ENCODE data around the gene ELK1.
A peak's percentile ranks its signal among the peaks of the same experiment; 100 is the strongest.
"Not testable (repeated sequence)": the region's sequence is repeated elsewhere in the genome, so short reads cannot be mapped to it uniquely, and the experiment has no call there.

ELK1 gene, protein sequence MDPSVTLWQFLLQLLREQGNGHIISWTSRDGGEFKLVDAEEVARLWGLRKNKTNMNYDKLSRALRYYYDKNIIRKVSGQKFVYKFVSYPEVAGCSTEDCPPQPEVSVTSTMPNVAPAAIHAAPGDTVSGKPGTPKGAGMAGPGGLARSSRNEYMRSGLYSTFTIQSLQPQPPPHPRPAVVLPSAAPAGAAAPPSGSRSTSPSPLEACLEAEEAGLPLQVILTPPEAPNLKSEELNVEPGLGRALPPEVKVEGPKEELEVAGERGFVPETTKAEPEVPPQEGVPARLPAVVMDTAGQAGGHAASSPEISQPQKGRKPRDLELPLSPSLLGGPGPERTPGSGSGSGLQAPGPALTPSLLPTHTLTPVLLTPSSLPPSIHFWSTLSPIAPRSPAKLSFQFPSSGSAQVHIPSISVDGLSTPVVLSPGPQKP

DNA sequence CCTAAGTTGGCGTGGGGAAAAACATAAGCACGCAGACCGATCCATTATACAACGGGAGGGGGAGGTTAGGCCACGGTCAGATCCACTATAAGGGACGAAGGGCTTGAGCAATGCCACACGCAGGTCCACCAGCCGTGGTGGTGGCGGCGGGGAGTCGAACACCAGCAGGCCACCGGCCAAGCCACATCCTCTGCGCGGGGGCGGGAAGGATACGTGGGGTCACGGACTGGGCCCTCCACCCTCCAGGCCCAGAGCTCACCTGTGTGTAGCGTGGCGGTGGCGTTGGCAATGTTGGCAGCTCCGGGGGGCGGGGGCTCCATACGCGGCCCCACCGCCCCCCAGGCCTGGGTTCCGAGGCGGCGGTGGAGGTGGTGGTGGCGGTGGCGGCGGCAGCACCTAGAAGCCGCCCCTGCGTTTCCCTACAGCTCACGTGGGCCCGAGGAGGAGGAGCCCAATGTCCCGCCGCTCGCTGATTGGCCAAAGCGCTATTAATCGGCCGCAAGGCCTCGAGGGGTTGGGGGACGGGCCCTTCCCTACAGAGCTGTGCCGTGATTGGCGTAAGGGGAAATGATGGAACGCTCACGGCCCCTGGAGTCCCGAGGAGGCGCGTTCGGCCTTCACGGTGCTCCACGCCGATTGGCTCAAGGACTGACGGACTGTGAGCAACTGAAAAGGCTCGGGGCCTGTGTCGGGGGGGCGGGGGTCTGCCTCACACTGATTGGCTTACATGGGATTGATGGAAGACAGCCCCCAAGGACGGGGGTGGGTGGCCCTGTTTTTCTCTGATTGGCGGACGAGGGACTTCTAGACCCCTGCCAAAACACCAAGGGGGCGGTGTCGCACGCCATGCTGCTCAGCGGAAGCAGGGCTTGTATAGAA is at the start of gene ELK1:
TSS of gene ELK1 (minus strand) at position 400 of the 879 bp plus-strand sequence. CDS start 9,122 bp downstream, outside the sequence.
- DNase-seq (ENCODE audit: low read depth) = peak; percentile 96

DNA sequence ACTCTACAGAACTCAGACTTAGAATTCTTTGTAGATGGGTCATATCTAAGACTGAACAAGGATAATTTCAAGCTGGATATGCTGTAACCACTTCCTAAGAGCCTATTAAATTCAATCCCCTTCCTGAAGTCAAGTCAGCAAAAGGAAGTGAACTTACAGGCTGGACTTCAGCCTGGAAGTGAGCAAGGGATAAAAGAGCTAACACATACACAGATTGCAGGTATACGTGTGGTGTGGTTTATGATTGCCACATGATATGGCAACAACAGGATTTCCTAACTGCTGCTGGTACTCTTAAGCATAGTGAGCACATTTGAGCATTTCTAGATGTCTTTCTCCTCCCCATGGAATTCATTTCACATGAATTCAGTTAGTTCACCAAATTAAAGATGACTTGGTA is 46.8 kb upstream of the ELK1 start:
- peak; percentile 7 for DNase-seq (ENCODE audit: low read depth)

DNA sequence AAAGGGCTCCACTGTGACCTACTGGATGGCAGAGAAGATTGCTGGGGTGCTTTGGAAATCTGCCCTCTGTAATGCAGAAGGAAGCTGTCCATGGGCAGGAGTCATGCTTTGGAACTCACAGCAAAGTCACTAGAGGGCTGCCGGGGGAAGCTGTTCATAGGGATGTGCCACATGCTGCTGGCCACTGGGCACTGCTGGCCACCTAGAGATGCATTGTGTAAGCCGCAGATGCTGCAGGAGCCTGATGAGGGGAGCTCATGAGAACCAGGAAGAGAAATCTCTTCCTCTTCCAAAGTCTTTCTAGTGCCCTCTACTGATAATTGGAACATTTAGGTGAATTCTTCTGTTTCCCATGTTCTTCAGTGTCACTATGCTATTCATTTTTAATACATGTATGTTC is 39.8 kb upstream of the ELK1 start:
- DNase-seq (ENCODE audit: low read depth) = peak; percentile 2

DNA sequence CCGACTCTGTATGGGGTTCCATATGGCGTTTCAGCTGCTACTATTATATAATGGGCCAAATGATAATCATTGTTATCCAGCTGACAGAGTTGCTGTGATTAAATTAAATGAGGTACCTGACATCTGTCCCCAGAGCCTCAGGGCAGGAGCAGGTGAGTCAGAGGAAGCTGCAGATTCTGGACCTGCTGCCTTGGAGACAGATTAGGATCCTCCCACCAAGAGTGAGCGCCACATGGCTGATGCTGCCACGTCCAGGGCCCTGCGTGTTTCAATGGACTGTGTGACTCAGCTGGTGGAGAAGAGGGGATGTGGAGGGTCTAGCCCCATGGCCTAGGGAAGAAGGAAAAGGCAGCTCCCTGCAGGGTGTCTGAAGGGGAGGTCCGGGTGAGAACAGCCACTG is 36.9 kb upstream of the ELK1 start:
- peak; percentile 20 for DNase-seq (ENCODE audit: low read depth)

DNA sequence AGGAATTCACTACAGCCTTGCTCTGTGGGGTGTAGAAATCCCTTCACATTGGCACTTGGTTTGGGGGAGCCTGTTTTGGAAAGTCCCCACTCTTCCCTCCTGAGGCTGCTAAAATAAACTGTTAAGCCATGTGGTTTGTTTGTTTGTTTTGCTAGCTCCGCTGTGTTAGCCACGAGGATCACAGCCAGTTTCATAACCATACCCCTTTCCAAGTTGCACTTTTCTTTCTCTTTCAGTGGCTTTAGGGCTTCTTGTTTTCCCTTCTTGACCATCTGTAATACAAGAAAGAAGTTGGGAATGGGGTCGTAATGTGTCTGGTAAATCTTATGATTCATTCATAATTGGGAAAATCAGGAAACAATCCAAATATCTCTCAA is 33.5 kb upstream of the ELK1 start:
- DNase-seq (ENCODE audit: low read depth) = peak; percentile 8

DNA sequence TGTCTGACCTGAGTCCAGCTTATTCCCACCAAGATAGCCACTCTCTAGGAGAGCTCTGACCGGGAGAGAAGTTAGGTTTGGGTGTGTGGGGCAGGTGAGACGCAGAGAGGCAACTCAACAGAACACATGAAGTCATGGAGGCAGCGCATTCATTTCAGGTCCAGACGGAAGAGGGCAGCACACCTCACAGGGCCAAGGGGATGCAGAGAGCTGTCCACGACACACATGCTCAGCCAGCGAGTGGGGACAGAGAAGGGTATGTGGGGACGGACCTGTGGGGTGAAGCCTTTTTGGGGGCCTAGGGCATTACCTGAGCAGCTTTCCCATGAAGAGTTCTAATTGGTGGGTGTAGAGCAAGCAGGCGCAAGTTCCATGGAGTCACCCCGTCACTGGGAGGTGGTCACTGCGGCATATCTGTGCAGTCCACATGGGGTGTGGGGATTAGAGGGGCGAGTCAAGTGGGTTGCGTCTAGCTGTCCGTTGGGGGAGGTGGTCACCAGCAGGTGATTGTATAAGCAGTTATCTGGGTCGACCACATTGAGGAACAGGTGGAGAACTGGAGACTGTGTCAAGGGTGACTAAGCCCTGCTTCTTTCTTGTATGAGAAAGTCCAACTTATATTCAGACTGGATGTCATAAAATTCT is 32.9 kb upstream of the ELK1 start:
- no peak for DNase-seq (ENCODE audit: low read depth)

DNA sequence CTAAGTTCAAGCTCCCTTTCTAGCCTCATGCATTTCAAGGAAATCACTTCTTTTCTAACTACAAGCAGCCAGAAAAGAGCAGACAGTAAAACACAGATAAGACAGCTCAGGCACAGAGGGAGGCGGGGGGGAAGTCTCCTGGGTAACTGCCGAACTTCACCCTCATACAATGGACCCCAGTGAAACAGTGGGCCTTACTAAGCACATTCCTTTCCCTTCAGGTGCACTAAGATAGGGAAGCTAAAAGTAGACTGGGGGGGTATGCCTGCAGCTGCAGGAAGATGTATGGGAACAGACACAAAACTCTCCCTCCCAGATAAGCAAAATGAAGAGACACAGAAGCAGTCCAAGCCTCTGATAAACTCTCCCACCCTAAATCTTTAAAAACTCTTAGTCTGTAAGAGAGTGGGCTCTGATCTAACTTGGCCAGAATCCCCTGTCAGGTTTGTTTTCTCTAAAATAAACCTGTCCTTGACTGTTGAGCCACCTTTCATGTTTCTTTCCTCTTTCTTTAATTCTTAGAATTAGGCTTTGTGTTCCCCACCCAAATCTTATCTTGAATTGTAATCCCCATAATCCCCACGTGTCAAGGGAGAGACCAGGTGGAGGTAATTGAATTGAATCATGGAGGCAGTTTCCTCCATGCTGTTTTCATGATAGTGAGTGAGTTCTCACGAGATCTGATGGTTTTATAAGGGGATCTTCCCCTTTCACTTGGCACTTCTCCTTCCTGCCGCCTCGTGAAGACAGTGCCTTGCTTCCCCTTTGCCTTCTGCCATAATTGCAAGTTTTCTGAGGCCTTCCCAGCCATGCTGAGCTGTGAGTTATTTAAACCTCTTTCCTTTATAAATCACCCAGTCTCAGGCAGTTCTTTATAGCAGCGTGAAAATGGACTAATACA is 25.8 kb upstream of the ELK1 start:
- DNase-seq (ENCODE audit: low read depth) = not testable (repeated sequence)

DNA sequence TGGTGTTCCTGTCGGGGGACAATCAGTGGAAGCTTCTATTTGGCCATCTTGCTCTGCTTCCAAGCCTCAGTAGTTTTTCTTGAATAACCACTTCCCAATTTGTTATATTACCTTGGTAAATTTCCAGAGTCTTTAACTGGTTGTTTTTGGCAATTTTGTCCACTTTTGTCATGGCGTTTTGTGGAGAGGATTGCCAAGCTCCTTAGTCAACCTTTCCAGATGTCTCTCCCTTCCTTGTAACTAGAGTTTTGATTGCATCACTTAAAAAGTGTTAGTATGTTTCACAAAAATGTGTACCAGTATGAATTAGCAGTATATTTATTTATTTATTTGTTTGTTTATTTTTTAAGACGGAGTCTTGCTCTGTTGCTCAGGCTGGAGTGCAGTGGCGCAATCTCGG is 24.4 kb upstream of the ELK1 start:
- DNase-seq (ENCODE audit: low read depth) = no peak

DNA sequence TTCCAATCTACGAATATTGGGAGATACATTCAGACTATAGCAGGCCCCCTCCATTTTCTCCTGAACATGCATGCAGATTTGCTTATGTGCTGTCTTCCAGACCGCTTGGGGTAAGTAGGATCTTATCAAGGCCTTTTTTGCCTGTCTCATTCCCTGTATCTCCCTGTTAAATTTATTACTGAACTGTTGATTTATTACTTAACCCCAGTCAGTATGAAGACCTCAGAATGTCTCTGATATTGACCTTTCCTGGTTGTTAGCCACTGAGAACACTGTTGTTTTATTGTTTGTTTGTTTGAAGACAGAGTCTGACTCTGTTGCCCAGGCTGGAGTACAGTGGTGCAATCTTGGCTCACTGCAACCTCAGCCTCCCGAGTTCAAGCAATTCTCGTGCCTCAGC is 15.4 kb upstream of the ELK1 start:
- DNase-seq (ENCODE audit: low read depth) = not testable (repeated sequence)

DNA sequence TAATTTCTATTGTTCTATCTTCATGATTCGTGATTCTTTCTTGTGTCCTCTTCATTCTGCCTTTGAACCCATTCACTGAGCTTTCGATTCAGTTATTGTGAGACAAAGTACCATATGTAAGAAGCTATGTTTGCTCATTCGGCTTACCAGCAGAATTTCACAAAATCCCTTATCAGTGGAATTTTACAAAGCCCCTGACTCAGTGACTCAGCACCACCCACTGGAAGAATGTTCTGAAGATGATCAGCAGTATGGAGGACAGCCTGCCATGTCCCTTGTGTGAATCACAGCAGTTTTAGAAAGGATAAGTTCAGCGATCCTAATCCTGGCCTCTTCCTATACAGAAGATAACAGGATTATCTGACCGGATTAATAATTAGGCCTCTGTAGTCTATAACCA is 14.4 kb upstream of the ELK1 start:
- DNase-seq (ENCODE audit: low read depth) = no peak

DNA sequence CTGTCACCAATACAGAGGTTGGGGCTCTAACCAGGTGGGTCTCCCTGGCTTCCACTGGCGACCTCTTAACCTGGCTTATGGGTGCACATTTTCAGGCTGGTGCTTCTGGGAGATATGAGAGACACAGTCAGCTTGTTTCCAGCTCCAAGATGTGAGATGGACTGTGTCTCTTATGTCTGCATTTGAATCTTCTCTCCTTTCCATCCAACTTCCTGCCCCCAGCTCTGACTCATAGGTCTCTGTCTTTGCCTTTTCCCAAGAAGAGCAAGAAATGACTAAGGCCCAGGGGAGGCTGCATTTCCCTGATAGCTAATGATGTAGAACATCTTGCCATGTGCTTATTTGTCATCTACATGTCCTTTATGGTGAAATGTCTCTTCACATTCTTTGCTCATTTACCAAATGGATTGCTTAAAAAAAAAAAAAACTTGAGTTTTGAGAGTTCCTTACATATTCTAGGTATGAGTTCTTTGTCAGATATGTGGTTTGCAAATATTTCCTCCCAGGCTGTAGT is 11.8 kb upstream of the ELK1 start:
- DNase-seq (ENCODE audit: low read depth) = peak; percentile 93

DNA sequence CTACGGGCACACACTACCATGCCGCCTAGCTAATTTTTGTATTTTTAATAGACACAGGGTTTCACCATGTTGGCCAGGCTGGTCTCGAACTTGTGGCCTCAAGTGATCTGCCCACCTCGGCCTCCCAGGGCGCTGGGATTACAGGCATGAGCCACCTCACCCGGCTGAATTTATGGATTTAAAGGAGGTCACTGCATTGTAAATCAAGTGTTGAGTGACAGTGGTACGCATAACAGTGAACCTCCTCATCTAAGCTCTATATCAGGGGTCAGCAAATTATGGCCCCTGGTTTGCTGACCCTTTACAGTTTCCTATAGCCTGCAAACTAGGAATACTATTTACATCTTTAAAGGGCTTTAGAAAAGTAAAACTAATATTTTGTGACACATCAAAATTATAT is 11.2 kb upstream of the ELK1 start:
- no peak for DNase-seq (ENCODE audit: low read depth)

DNA sequence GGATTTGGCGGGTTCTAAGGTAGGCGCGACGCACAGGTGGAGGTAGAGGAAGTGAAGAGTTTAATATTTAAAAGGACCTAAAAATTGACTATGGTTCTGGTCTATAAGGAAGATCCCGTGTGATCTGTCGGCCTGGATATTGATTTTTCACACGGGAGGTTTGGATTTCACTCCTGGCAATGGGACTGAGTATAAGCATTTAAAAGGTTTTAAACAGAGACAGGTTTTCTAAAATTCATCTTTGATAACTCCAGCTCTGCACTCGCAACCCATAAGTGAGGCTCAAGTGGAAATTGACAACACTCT is 9.0 kb upstream of the ELK1 start:
- no peak for DNase-seq (ENCODE audit: low read depth)

DNA sequence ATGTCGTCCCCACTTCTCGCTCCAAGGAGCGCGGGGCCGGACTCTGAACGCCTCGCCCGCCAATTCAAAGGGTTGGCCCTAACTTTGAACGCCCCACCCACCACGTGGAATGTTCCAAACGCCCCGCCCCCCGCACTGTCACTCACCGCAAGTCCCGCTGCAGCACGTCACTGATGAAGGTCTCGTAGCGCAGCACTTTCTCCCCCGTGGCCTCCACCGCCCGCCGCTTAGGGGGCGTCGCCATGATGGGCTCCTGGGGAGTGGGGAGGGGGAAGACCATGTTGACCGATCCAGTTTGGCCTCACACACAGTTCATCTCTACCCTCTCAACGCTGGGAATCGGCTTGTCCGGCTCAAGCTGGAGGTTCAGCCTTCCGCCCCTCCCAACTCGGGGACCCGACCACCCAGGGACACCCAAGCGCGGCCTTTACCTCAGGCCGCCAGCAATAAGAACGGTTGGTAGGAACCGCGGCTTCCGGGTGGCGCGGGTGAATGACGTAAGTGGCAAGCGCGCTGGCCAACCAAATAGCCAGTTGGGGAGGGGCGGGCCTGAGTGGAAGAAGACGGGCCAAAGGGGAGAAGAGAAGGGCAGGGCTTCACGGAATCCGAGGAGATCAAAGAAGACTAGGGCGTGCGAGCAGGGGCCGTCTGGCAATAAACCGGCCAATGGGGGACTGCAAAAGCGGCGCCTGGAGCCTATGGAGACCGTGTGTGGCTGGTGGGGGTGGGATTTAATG is 8.5 kb upstream of the ELK1 start, which contains the start of gene UXT:
TSS of gene UXT (minus strand) at position 497 of the 737 bp plus-strand sequence. CDS start at position 244, 253 bp downstream.
- DNase-seq (ENCODE audit: low read depth) = peak; percentile 95

DNA sequence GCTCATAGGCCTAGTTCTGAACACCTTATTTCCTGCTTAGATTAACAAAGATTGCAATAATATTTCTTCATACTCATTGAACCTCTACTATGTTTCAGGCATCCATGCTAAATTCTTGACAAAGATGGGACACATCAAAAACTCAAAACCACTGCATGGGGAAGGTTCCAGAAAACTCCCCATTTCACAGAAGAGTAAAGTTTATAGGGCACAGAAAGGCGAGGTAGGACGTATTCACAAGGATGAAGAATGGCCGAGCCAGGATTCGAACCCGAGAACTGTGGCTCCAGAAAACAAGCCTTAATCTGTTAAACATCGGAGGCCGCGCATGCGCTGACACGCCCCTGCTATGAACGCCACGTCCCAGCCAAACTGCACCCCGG is 7.9 kb upstream of the ELK1 start:
- no peak for DNase-seq (ENCODE audit: low read depth)

DNA sequence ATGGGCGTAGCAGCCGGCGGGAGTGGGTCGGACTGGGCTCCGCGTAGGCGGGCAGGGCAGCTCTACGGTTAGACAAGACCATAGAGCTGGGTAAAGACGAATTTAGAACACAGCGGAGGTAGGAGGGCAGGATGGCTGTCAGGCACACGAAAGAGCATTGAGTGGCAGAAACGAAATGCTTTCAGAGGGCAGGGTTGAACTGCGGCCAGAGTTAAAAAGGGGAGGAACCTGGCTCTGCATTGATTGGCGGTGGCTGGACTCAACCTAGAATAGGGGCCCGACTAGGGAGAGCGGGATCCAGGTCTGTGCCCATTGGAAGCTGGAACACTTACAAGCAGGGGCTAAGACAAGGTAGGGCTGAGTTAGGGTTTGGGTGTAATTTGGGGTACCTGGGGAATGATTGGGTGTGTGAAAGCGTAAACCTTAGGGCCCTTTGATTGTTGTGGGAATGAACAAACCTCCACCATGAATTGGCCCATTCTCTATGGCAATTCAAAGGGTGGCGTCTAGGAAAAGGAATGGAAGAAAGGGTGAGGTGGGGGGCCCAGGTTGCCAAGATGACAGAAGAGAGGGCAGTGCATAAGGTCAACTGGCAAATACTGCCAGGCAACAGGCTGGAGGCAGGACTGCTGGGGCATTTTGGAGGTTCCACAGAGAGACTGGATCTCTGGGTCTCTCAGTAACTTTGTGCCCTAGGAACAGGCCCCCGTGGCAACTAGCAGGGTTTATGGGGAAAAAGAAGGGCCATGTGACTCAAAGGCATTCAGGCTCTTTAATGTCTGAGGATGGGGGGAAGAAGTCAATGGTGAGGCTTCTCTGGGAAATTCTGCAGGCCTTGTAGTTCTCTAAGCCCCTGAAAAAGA is 911 bp upstream of the ELK1 start:
- DNase-seq (ENCODE audit: low read depth) = no peak

DNA sequence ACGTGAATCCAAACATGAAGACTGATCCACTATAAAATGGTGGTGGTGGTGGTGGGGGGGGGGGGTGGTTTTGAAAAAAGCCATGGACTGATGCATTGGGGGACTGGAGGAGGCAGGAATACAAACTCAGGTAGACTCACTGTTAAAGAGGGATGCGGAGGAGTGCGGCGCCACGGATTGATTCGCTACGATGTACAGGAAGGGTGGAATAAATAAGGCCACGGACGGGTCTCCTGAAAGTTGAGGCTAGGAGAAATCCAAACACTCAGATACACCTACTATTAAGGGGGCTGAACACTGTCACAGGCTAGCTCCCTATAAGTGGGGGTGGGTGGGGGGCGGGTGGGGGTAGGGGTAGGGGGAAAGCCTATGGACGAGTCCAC is 591 bp downstream of the ELK1 start:
- peak; percentile 9 for DNase-seq (ENCODE audit: low read depth)

DNA sequence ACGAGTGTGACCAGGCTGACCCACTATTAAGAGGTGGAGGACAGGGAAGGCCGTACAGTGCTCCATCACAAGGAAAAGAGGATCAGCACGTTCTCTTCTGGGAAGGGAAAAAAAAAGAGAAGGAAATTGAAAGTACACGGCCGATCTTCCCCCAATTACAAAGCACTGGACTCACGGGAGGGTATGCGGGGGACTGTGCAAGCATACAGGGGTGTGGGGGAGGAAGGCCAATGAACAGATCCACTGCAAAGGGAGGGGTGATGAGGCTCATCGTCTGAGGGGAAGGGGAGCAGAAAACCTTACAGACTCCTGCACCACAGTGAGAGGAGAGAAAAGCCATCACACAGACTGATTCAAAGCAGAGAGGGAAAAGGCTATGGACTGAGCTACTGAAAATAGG is 1.1 kb downstream of the ELK1 start:
- DNase-seq (ENCODE audit: low read depth) = peak; percentile 10

DNA sequence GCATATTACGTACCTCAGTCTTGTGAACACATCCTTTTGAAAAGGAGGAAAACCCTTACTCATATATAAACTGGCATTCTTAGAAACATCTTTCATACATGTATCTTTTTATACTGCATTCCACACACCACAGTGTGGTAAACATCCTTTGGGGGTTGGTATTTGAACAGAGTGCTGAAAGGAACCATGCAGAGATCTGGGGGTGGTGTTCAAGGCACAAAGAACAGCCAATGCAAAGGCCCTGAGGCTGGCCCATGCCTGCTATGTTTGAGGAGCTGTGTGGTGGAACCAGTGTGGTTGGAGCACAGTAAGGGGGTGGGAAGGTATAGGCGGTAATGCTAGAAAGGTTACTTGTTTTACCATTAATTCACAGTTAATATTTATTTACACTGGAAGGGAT is 2.0 kb downstream of the ELK1 start:
- DNase-seq (ENCODE audit: low read depth) = peak; percentile 32

DNA sequence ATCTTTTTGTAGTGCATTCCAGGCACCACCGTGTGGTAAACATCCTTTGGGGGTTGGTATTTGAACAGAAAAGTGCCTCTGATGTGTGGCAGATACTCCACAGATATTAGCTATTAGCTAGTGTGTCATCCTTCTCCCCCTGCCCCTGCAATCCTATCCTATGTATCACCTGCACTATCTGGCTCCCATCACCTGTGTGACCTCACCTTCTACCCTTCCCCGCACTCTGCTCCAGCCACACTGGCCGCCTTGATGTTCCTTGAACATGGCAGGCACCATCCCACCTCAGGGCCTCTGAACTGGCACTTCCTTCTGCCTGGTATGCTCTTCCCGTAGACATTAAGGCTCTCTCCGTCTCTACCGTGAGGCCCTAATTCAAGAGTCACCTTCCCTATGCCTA is 3.7 kb downstream of the ELK1 start:
- DNase-seq (ENCODE audit: low read depth) = no peak
